TTC549 (cell line): ENCODE data around the gene IGSF8.

Experiments
- FAIRE-seq: peaks from 2 replicates; lab custom pipeline; 2012; peaks lifted over from hg19 to GRCh38; lab: Jason Lieb, UNC

The IGSF8 gene

DNA sequence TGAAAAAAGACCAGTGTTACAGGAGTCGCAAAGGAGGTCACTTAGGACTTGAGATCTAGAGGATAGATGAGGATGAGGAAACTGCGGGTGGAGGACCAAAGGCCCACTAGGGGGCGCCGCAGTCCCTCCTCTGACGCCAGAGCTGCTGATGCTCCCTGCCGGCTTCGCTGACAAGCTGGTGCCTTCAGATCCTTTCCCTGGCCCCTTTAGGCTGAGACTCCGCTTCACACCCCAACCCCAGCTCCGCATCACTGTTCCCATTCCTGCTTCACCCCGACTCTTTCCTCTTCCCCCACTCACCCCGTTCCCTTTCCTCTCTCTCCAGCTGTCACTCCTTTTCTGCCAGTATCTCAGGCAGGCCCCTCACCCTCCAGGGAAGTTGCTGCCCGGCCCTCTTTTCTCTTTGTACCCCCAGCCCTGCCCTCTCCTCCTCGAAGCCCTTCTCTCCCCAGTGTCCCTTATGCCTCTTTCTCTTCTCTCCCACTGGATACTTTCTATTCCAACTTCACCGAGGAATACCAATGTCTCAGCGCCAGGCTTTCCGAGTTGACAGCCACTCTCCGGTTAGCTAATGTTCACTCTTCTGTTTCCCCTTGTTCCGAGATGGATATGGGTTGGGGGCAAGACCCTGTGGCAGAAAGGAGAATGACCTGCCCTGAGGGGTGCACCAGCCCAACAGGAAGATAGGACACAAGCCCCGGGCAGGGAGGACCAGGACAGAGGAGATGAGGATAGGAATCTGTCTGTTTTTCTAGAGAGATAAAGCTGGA lies 12.5 kb downstream of the IGSF8 start:
- peak; percentile 80 for FAIRE-seq

DNA sequence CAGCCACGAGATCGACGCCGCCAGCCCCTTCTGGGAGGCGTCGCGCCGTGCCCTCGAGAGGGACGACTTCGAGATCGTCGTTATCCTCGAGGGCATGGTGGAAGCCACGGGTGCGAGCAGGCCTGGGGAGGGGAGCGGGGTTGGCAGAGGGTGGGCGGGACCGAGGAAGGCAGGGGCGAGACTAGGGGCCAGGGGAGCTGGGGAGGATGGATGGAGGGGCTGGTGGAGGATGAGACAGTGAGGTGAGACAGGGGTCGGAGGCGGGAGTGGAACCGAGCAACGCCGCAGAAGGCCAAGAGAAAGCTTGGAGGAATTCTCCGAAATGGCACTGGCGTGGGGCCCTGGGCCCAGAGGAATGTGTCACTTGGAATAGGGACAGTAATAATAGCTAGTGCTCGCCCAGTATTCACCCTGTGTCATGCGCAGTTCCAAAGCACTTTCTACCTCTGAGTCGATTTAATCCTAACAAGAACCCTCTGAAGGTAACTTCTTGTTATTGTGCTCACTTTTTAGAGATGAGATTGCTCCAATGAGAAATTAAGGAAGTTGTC lies 13.6 kb downstream of the IGSF8 start:
- FAIRE-seq = no peak

DNA sequence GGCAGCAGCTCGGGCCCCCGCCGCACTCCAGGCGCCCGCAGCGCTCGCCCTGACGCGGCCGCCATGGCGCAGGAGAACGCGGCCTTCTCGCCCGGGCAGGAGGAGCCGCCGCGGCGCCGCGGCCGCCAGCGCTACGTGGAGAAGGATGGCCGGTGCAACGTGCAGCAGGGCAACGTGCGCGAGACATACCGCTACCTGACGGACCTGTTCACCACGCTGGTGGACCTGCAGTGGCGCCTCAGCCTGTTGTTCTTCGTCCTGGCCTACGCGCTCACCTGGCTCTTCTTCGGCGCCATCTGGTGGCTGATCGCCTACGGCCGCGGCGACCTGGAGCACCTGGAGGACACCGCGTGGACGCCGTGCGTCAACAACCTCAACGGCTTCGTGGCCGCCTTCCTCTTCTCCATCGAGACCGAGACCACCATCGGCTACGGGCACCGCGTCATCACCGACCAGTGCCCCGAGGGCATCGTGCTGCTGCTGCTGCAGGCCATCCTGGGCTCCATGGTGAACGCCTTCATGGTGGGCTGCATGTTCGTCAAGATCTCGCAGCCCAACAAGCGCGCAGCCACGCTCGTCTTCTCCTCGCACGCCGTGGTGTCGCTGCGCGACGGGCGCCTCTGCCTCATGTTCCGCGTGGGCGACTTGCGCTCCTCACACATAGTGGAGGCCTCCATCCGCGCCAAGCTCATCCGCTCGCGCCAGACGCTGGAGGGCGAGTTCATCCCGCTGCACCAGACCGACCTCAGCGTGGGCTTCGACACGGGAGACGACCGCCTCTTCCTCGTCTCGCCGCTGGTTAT lies 14.2 kb downstream of the IGSF8 start:
- FAIRE-seq = no peak

DNA sequence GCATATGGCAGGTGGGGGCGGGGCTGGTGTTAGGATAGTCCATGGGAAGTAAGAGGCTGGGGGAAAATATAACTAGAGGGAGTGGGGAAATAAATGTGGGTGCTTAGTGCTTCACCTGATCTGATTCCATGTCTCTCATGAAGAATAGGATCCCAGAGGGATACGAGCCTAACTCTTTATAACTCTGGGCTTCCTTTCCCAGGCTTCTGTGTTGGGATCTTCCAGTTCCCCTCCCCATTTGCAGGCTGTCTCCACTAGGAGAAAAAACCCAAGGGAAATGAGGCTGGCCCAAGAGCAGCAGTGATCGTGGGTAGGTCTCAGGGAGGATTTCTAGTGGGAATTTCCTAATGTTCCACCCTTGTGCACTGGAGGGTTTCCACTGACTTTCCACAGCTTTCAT lies 15.5 kb downstream of the IGSF8 start:
- FAIRE-seq = no peak

DNA sequence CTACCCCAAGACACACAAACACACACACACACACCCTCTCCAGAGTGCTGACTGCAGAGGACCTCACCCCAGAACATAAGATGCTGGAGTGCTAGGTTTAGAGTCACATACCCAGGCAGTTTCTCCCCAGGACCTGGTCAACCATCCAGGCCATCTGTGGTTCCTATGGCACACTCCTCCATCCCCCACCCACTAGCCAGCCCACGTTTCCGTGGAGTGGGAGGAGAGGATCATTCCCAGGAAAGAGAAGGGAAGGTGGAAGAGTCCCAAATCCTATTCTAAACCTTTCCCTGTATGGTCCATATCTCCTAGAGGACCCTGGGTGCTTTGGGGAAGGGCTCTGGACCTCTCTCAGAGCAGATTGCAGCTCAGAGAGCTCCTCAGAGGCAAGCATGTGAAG lies 15.9 kb downstream of the IGSF8 start:
- FAIRE-seq = no peak

DNA sequence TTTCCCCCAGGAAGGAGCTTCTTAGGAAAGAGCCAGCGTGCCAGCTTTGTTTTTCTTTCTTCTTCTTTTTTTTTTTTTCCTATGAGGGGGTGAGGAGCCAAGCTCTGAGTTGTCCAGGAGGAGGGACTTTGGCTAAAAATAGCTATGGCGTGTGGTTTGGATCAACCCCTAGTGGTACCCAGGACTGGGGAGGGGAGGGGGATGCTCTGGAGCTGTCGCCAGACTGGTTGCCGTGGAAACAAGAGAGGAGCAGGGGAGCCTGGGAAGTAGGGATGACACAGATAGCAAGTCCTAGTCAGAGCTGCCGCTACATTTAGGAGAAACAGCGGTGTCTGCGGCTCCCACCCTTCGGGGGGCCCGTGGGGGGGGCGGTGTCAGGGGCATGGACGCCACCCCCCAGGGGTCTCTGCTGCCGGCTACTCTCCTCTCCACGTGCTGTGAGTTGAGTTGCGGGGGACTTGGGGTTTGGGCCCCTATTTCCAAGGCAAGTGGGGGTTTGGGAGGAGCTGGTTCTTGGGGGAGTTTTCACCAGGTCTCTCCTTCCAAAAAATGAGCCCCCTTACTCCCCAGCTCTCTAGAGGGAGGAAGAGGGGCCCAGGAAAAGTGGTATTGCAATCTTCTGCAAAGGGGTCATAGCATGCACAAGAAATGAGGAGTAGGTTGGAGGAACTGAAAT lies 17.0 kb downstream of the IGSF8 start, which contains the start of gene KCNJ9:
Gene KCNJ9 (plus strand): TSS at position 278 of the 676 bp plus-strand sequence. CDS start 2,493 bp downstream, outside the sequence.
- FAIRE-seq = no peak

DNA sequence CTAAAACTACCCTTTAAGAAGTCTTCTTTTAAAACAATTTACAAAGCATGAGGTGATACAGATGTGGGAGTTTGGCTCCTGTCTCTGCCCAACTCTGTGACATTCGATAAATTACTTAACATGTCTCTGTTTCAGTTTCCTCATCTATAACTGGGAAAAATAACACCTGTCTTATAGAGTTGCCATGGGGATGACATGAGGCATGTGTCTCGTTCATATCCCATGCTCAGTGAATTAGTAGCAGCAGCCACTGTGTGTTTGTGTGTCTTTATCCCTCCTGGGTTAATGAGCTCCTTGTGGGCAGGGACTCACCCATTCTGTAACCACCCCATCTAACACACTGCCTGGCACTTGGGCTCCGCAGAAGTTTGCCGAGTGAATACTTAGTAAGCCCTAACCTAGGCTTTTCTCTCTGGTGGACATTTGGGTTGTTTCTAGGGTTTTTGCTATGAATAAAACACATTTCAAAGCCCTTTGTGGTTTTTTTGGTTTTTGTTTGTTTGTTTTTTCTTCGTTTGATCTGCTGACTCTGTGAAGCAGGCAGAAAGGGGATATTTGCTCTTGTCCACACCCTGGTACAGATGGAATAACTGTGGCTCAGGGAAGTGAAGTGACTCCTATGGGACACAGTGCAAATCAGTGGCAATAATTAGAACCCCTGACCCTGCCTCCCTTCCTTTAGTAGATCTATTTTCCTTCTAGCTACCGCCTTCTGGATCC lies 17.9 kb downstream of the IGSF8 start:
- FAIRE-seq = no peak

DNA sequence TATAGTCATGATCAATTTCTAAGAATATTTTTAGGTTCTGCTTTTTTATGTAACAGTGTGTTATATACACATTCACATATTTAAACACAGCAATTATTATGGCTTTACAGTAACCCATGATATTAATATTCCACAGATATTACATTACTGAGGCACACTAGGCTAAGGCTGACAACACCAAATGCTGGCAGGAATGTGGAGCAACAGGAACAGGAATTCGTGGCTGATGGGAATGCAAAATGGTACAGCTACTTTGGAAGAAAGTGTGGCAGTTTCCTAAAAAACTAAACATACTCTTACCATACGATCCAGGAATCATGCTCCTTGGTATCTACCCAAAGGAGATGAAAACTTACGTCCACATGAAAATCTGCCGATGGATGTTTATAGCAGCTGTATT lies 19.0 kb downstream of the IGSF8 start:
- FAIRE-seq = no peak

DNA sequence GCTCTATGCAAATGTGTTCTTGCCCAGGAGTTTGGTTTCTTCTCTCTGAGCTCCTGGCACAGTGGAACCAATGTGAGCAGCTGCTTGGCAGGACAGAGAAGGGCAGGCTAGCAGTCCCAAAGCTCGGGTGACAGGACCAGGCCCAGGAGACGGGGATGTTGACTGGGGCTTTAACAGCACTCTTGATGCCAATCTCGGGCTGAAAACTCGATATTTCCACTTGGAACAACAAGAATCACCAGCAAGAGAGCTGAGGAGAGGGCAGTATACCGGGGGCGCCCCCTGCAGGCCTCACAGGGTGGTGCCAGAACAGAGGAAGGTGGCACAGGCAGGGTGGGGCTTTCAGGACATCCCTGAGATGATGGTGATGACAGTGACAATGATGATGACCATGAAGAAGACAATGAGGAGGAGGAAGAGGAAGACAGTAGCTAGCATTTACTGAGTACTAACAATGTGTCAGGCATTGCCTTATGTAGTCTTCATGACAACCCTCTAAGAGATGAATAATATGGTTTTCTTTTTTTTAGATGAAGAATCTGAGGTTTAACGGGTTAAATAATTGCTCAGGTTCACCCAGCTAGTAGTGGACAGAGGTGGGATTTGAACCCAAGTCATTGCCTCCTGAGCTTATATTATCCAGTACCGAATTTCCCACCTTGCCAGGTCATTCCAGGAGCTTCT lies 19.8 kb downstream of the IGSF8 start:
- no peak for FAIRE-seq

DNA sequence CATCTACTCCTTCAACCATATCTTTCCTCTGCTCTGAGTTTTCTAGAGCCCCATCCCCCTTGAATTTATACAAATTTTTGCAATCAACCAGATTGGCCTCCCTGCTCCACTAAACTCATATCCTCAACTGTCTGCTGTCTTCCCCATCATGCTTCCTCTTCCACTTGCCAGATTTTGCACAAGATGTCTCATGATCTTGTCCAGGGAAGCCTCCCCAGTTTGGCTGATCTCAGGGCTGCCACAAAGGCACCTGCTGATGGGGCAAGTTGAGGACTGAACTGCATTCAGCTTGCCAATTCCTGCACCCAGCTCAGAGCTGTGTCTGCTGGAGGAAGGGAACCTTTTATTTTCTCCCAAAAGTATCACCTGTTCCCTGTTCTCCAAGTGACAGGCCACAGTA lies 20.9 kb downstream of the IGSF8 start:
- no peak for FAIRE-seq

DNA sequence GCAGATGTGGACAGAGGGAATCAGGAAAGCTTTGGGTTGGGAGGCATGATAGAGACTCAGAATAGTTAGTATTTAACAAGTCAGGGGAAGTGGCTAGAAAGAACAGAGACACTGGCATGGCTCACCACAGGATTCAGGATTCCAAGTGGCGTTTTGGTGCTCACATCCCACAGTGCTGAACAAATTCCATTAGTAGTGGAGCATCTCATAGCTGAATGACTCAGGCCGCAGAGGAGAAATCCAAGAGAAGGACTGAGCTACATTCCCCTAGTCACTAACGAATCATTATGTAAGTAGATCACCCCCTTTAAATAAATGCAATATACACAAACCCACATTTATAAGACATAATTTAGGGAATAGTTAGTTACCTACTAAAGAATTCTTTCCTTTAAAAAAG lies 22.1 kb downstream of the IGSF8 start:
- FAIRE-seq = no peak

DNA sequence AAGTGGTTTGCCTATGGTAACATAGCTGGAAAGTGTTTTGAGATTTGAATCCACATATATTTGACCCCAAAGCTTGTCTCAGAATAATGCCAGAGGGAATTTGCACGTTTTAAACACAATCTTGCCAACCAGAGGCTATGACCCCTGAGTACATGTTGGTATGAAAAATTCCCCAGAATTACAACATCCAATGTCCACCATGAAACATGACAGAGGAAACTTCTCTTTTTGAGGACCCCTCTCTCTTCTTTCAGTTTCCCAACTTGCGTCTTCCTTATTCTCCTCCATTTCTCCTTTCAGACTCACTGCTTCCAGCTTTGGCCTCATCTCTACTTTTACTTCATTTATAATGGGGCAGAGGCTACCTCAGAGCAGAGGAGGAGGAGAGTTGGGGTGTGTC lies 22.6 kb downstream of the IGSF8 start:
- FAIRE-seq = no peak

DNA sequence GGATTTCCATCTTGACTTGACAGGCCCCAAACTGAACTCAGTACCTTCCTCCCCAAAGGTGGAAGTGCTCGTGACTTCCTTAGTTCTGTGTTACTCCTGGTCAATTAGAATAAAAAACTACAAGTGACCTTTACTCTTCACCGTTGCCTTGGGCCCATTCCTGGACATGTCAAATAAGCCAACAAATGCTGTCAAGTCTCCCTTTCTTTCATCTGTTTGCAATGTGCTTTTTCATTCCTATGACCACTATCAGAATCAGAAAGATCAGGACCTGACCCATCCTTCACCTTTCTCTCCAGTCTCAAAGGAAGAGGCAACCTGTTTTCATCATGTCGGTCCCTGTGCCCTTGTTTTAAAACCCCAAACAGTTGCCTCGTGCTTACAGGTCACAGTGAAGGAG lies 23.6 kb downstream of the IGSF8 start:
- no peak for FAIRE-seq

DNA sequence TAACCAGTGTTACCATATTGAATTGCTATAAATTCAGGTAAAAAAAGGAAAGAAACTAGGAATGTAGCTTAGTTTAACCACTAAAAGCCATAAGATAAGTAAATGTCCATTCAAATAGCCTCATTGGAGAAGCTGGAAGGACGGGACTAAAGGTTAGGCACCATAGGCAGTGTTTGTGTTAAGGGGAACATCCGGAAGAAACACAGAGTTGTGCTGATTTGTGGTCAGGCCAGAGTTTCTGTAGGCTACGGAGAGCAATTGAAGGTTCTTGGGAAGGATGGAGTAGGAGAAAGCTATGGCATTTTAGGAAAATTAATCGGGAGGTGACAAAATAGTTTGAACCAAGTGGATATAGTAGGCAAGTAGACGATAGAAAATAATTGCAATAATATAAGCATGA lies 27.1 kb downstream of the IGSF8 start:
- no peak for FAIRE-seq

DNA sequence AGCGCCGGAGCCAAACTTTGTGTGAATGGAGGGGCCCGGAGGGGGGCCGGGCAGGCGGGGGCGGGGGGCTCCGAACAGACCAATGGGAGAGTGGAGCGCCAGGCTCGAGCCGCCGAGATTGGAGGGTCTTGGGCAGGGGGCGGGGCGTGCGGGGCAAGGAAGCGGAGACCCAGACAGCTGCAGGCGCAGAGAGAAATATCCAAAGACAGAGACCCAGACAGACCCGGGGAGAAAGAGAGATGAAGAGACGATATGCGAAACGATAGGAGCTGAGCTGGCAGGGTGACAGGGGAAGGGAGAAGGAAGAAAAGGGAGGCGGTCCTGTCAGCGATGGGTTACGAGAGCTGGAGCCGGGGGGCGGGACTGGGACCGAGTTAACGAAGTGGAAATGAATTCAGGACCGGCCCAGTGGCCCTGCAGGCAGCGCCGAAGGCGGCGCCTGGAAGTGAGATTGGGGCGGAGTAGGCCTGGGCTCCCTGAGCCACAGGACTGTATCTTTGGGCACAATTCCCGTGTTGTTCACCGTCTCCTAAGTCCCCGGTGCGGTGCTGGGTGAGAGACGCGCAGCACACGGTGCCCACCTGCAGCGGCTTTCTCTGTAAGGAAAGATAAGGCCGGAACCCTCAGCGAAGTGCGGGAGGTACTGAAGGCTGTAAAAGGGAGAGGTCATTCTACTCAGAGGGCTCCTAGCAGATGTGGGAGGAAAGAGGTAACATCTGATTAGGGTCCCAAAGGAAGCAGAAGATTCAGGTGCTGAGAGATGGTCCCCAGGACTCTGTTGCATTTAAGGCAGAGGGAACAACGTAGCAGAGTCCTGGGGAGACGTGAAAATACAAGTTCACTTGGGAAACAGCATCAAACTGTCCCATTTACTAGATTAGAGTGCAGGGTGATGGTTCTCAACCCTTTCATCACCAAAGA lies 27.9 kb downstream of the IGSF8 start:
- FAIRE-seq = no peak

DNA sequence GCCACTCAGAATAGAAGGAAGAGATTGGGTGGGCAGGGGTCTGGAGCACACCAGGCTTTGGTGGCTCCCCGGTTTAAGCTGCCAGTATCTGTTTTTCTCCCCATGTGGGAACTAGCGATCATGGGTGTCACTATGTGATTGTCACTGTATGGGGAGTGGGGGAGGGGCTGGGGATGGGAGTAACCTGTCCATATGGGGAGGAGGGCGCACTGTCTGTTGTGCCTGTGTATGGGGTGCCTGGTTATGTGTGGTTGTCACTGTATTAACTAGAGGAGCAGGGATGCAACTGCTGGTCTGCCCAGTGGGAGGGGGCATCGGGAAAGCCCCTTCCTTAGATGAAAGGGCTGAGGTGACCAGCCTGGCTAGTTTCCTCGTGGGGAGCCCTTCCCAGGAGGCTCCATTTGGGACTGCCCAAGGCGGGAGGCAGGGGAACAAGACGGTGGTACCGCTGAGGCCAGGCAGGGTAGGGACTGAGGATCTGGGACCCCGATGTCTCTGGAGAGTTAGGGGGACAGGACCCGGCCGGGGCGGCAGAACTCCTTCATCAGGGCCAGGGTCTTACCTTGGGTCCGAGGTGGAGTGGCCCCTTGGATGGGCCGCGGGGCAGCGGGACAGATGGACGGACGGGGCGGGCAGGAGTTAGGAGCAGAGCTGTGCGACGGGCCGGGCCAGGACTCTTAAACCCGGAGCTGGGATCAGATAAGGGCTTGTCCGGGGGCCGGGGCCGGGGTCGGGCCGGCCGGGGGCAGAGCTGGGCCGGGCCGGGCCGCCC lies 28.8 kb downstream of the IGSF8 start, which contains the start of gene KCNJ10:
Gene KCNJ10 (minus strand): TSS at position 701 of the 772 bp plus-strand sequence. CDS start 27,628 bp downstream, outside the sequence.
- FAIRE-seq = no peak

DNA sequence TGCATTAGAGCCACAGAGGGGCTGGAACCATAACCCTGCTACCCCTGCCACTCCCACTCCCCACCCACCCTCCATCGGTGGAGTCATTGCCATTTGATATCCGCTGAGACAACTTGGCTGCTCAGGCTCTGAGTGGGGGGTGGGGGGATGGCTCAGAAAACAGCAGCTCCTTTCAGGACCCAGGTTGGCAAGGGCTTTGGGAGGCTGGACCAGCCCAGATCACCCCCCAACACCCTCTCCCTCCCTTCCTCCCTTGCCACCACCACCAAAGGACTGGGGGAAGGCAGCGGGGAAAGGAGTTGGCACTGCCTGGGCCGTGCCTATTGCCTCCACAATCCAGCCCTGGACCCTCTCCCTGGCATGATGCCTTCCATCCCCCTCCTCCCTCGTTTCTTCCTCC lies 30.2 kb downstream of the IGSF8 start:
- no peak for FAIRE-seq

DNA sequence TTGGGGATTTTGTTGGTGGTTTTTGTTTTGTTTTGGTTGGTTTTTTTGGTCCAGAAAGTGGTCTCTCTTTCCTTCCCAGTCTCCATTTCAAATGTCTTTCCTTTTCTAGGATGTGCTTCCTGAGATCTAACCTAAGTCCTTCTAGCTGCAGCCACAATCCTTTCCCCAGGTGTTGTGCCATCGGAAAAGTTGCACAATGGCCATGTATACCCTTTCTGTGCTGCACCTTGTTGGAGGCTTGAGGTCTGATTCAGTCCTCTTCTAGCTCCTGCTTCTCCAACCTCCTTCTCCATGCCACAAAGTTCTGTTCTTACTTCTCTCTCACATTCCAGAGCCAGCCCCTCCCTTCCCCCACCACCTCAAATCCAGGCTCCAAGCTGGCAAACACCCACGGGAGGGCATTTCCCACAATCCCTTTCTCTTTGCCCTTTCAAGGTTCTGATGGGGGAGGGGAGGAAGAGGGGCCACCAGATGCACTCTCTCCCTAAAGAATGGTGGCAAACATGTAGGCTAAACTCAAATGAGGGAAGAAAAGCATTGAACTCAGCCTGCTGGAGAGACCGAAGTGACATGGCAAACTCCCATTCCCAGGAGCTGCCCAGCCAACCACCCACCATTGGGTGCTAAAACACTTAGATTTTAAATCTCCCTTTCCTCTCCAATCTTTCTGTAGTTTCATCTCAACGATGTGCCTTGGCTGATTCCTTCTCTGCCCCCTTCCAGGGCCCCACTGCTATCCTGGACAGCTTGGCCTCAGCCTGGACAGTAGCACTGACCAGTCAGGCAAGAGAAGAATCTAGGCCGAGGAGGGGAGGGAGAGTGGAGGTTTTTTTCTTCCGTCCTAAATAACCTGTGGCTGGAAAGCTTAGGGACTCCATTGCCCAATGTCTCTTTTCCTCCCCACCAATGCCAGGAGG lies 31.3 kb downstream of the IGSF8 start:
- FAIRE-seq = no peak
